Esophagus muscularis mucosa (tissue), 4 donors: ENCODE data around the gene GFER. TPM values are rescaled to one million over a fixed set of nuclear protein-coding genes. Genes with fewer than 3 reads are reported as not detected.

Experiments
- DNase-seq: peaks from one replicate; pipeline ENCODE4 v3.0.0-alpha.2; 2017; ENCODE audit errors: extremely low spot score
- H3K27ac ChIP-seq, 4 donors: fragments of 200-600 bp; sonication (generic); replicated peaks in 1 of 4; 1 replicate in 3 of 4; 2 replicates in 1 of 4; pipeline ENCODE4 v1.5.1; 2016 to 2019; ENCODE audit warnings: mild to moderate bottlenecking in 1 of 4
- H3K27me3 ChIP-seq, 4 donors: fragments of 200-600 bp; sonication (generic); one replicate each; pipeline versions ENCODE4 v1.5.1 to v1.6.0; 2016 to 2019
- H3K36me3 ChIP-seq, 4 donors: fragments of 200-600 bp; sonication (generic); one replicate each; pipeline ENCODE4 v1.5.1; 2016 to 2019
- H3K4me1 ChIP-seq, 4 donors: fragments of 200-600 bp; sonication (generic); one replicate each; pipeline ENCODE4 v1.5.1; 2016 to 2019
- H3K4me3 ChIP-seq, 4 donors: fragments of 200-600 bp; sonication (generic); 1 replicate in 2 of 4; 2 replicates in 2 of 4; pipeline ENCODE4 v1.5.1; 2016 to 2019; ENCODE audit warnings: mild to moderate bottlenecking in 4 of 4, moderate library complexity in 1 of 4
- H3K9me3 ChIP-seq, 4 donors: fragments of 200-600 bp; sonication (generic); 1 replicate in 3 of 4; 2 replicates in 1 of 4; pipeline ENCODE4 v1.5.1; 2016 to 2019
- EP300 ChIP-seq: sonication (generic); formaldehyde crosslinking; IDR thresholded peaks from one replicate; pipeline ENCODE4 v1.6.1; 2017; ENCODE audit warnings: antibody characterized with exemption
- POLR2A ChIP-seq: fragments of 450-650 bp; IDR thresholded peaks from one replicate; pipeline ENCODE4 v1.6.1; 2017; ENCODE audit warnings: antibody characterized with exemption, moderate library complexity, mild to moderate bottlenecking, low read depth
- POLR2AphosphoS5 ChIP-seq, 2 donors: sonication (generic); formaldehyde crosslinking; IDR thresholded peaks; one replicate each; pipeline ENCODE4 v1.6.1; 2017; ENCODE audit warnings: antibody characterized with exemption in 2 of 2
- WGBS: methylation state at CpG from one replicate; pipeline ENCODE4 v1.1.5; 2018; 5-methylcytosine and 5-hydroxymethylcytosine counted together
- intact Hi-C: fragments of 100-400 bp; cut with DNase I; formaldehyde crosslinking; loops from one replicate; pipeline ENCODE4 v1.15.1; 2023
- total RNA-seq, 4 donors: library from RNA; depleted of rRNA; stranded (reverse); fragments of >200 nt; gene quantifications; one replicate each; pipeline versions ENCODE4 v1.1.0 to v1.2.1, GENCODE V29; 2016
- TF ChIP-seq, protein P1 (sequence below), 3 experiments: fragments of 200-600 bp in 2 of 3; fragments of 450-650 bp in 1 of 3; sonication (generic) in 2 of 3; IDR thresholded peaks; one replicate each; pipeline ENCODE4 v1.5.1; 2017 to 2019; ENCODE audit warnings: antibody characterized with exemption in 3 of 3, mild to moderate bottlenecking in 2 of 3, moderate library complexity in 1 of 3

Gene GFER
- total RNA-seq, 4 donors from 2014 or later = 14.1 to 38.5 (median 23.7) TPM

DNA sequence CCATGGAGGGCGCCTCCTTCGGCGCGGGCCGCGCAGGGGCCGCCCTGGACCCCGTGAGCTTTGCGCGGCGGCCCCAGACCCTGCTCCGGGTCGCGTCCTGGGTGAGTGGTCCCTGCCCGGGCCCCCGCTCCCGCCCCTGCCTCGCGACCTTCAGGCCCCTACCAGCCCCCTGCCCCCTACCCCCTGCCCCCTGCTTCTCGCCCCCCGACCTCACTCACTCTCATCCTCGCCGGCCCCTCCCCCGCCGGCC is 6.0 kb downstream of the GFER start:
- Histone ChIP-seq H3K27ac (no peak overlapping the region), H3K4me1 (peaks cover 33 to 54% (median 48%) of the 10 kb centered on the region in 4 donors), H3K27me3 (peaks cover 3 to 48% (median 32%) of the 10 kb centered on the region in 4 donors), H3K4me3 (peak overlapping the region in 3 of 4 donors; percentile 20 to 51 (median 24)), H3K36me3 (peaks cover 11 to 27% (median 23%) of the 10 kb centered on the region in 4 donors), H3K9me3 (no peaks in the 10 kb centered on the region)
- DNase-seq = no peak
- WGBS = under 1% methylated on average over 17 of the region's 25 CpGs
- TF ChIP-seq, protein P1, sequence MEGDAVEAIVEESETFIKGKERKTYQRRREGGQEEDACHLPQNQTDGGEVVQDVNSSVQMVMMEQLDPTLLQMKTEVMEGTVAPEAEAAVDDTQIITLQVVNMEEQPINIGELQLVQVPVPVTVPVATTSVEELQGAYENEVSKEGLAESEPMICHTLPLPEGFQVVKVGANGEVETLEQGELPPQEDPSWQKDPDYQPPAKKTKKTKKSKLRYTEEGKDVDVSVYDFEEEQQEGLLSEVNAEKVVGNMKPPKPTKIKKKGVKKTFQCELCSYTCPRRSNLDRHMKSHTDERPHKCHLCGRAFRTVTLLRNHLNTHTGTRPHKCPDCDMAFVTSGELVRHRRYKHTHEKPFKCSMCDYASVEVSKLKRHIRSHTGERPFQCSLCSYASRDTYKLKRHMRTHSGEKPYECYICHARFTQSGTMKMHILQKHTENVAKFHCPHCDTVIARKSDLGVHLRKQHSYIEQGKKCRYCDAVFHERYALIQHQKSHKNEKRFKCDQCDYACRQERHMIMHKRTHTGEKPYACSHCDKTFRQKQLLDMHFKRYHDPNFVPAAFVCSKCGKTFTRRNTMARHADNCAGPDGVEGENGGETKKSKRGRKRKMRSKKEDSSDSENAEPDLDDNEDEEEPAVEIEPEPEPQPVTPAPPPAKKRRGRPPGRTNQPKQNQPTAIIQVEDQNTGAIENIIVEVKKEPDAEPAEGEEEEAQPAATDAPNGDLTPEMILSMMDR (IDR thresholded peaks at IDR 0.05) = no peak
- no peak for TF ChIP-seq POLR2A
- no peak for TF ChIP-seq POLR2AphosphoS5 (IDR thresholded peaks at IDR 0.05)
- no peak for TF ChIP-seq EP300
- intact Hi-C loops = no loop called here

DNA sequence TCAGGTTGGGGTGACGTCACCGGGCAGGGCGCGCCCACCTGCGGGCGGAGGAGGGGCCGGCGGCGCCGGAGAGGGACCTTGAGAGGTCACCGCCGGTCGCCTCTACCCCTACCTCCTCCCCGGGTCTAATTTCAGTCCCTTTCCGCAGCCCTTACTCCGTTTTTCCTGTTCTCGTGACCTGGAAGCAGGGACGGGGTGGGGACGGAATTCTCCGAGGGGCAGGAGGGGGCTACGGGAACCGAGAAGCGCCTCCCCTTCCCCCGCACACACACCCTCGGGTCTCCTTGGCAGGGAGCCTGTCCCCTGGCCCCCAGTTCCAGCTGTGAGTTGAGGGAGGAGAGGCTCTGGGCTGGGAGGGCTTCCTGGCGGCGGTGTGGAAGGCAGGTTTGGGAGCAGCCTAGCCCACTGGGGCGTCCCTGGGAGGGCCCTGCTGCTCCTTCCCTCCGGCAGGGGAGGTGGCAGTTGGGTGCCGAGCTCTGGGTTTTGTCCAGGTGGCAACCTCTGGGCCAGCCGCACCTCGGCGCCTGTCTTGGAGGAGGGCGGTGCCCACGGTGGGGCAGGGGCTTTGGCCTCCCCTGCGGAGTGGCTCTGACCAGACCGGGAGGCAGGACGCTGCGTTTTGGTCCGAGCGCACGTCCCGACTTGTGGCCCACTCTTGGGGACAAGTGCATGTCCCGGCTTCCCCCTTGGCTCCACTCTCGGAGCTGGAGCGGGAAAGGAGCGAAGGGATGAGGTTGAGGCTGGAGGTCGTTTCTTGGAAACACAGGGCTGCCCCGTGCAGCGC is 6.5 kb downstream of the GFER start:
- no peak for TF ChIP-seq POLR2A
- TF ChIP-seq EP300 = no peak
- TF ChIP-seq POLR2AphosphoS5 (IDR thresholded peaks at IDR 0.05) = no peak
- TF ChIP-seq, protein P1 (IDR thresholded peaks at IDR 0.05) = no peak
- Histone ChIP-seq H3K27ac (no peak overlapping the region), H3K9me3 (no peaks in the 10 kb centered on the region), H3K36me3 (peaks cover 11 to 22% (median 20%) of the 10 kb centered on the region in 4 donors), H3K27me3 (peaks cover 3 to 48% (median 32%) of the 10 kb centered on the region in 4 donors), H3K4me3 (peak overlapping the region; percentile 5 to 51 (median 22)), H3K4me1 (peaks cover 28 to 49% (median 43%) of the 10 kb centered on the region in 4 donors)
- 0% methylated on average over 20 of the region's 50 CpGs for WGBS
- DNase-seq = no peak
- intact Hi-C loops = no loop called here

DNA sequence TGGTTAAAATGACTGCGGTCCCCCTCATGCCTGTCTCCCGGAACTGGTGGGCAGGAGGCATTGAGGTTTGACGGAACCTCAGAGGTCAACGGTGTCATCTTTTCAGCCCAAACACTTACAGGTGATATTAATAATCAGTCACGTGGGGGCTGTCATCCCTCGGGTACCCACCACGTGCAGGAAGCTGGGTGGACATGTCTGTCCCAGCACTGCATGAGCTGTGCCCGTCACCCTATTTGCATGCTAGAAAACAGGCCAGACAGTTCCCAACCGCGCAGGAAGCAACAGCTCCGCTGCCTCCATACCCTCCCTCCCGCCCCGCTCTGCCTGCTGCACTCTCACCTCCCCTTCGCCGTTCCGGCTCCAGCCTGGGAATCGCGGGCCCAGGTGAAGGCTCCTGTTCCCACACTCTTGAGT is 7.2 kb downstream of the GFER start:
- no peaks in the 10 kb centered on the region for H3K9me3 ChIP-seq
- intact Hi-C loops = no loop called here
- H3K27me3 ChIP-seq = peaks cover 3 to 48% (median 32%) of the 10 kb centered on the region in 4 donors
- peak overlapping the region; percentile 45 to 61 (median 48) for H3K4me3 ChIP-seq
- WGBS = 16% methylated on average over 8 of the region's 18 CpGs
- H3K36me3 ChIP-seq = peaks cover 5 to 16% (median 14%) of the 10 kb centered on the region in 4 donors
- H3K27ac ChIP-seq = no peak overlapping the region
- peaks cover 26 to 43% (median 38%) of the 10 kb centered on the region in 4 donors for H3K4me1 ChIP-seq
- no peak for TF ChIP-seq POLR2AphosphoS5 (IDR thresholded peaks at IDR 0.05)
- TF ChIP-seq POLR2A = no peak
- no peak for TF ChIP-seq EP300
- TF ChIP-seq, protein P1 (IDR thresholded peaks at IDR 0.05) = no peak
- no peak for DNase-seq

DNA sequence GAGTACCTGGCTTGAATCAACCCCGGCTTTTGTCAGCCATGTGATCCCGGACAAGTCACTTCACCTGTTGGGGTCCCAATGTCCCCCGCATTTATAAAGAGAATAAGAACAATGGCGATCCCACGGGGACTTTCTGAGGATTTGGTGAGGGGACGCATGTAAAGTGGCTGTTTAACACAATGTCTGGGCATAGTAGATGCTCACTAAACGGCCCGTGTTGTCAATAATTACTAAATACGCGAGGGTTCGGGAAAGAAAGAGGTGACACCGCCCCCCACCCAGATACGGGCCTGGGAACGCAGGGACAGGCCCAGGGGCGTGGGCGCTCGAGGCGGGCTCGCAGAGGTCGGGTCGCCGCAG is 7.6 kb downstream of the GFER start:
- Histone ChIP-seq H3K36me3 (peaks cover under 1 to 15% (median 12%) of the 10 kb centered on the region in 4 donors), H3K4me3 (peak overlapping the region; percentile 45 to 61 (median 48)), H3K27ac (peak overlapping the region in 3 of 4 donors; percentile 35 to 54 (median 35)), H3K9me3 (no peaks in the 10 kb centered on the region), H3K4me1 (peaks cover 26 to 40% (median 39%) of the 10 kb centered on the region in 4 donors), H3K27me3 (peaks cover 3 to 48% (median 32%) of the 10 kb centered on the region in 4 donors)
- no peak for DNase-seq
- 30% methylated on average over 8 of the region's 22 CpGs for WGBS
- intact Hi-C loops = no loop called here
- TF ChIP-seq POLR2AphosphoS5 (IDR thresholded peaks at IDR 0.05) (no peak), EP300 (no peak), POLR2A (no peak)
- TF ChIP-seq, protein P1 (IDR thresholded peaks at IDR 0.05) = no peak
